Stimulated activated CD4-positive, alpha-beta T cell treated with anti-CD3 and anti-CD28 coated beads, Interleukin-15, amount 100 ng/mL, for 48 hours (primary cell): ENCODE data around the gene HMGN1.
"Not testable (repeated sequence)": the region's sequence is repeated elsewhere in the genome, so short reads cannot be mapped to it uniquely, and the experiment has no call there.

Source experiments
- DNase-seq, 2 donors: peaks; one replicate each; pipeline ENCODE4 v3.0.0-alpha.2; 2020; ENCODE audit warnings: low read depth in 2 of 2

Gene HMGN1, protein sequence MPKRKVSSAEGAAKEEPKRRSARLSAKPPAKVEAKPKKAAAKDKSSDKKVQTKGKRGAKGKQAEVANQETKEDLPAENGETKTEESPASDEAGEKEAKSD

DNA sequence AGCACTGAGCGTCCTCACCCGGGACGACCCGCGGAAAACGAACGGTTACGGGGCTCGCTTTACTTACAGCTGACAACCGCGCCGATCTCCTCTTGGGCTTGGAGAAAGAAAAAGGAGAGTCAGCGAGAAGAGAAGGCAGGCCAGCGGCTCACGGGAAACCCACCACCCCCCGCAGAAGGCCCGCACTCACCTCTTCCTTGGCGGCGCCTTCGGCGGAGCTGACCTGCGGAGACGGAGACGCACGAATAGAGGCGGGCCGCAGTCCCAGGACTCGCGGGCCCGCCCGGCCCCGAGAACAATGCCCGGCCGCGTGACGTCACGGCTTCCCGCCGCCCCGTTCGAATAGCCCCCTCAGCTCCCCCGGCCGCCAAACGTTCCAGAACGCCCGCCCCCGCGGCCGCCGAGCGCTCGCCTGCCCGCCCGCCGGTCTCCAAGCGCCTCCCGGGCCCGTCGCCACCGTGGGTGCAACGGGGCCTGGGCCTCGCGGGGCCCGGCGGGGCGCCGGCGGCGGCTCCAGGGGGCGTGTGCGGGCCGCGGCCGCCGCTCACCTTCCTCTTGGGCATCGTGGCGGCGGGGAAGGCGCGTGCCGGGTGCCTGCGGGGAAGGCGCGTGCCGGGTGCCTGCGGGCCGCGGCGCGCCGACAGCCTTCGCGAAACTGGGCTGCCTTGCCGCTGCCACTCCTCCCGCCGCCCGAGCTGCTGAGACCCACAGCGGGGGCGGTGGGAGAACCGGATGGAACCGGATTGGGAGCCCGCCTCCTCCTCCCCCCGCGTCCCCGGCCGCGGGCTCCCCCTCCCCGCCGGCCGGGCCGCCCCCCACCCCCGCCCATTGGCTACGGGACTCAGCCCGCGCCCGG lies at the start of gene HMGN1:
Gene HMGN1, minus strand, starts transcription at position 734 of the 856 bp plus-strand sequence. Its CDS starts 171 bp downstream, at position 563.
- DNase-seq, result peak; percentile 84 to 89

DNA sequence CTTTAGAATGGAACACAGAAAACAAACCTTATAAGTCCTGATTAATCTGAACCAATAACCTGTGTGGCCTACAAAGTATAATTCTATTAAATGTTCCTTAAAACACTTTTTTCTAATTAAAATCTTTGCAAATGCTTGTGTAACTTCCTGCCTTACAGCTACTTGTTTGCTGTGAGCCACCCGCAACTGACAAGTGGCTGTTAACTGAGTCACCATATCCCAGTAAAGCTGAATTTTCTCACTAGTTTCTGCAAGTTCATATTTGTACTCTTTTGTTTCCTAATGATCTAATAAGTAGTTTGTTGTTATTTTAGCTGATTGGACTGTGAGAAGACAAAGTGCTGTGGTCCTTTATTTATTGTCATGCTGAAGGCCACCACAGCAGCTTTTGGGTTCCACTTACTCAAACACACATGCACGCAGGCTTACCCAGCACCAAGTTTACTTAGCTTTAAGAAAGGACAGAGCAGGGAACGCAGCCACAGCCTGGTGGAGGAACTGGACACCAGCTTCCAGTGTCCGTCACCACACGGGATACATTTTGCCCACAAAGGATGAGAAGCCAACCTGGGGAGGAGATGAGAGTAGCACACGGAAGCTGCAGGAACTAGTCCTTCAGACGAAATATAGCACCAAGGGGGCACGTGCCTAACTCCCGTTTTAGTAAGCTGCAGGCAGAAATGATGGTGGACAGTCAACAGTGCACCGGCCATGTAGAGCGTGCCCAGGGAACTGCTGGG lies 48.9 kb upstream of the HMGN1 start:
- DNase-seq, result no peak

DNA sequence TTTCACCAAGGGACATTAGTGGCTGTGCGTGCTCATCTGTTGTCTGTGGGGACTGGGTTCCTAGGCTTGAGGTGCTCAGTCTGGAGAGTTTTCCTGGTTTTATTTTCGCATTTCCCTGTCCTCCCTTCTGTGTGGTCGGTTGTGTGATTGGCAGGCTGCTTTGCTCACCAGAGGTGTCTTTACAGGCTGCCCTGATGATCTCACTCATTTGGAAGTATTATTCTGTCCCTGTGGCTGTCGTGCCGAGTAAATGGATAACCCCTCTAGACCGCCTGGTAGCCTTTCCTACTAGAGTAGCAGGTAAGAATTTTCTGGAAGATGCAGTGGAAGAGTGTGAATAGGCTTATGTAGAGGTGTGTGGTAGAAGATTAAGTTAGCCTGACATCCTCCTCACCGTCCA lies 44.1 kb upstream of the HMGN1 start:
- no peak for DNase-seq

DNA sequence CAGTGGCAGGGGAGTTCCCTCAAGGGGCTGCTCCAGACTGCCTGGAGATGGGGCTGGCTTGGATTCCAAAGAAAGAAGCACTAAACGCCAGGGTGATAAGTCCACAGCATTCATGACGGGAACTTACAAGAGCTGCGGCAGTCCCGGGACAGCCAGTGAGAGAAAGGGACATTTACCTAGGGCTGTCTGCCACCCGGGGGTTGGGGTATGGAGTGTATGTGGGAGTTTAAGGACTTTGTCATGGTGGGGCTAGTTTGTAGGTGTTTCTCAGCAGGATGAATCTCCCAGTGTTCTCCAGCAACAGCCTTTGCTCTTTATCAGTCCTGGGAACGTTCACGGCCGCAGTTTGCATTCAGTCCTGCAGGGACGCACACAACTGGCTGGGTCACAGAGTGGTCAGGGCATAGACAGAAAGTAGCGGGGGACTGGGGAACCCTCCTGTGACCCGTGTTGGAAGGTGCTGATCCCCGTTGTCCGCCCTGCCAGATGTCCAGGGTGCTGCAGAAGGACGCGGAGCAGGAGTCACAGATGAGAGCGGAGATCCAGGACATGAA lies 41.4 kb upstream of the HMGN1 start:
- no peak for DNase-seq

DNA sequence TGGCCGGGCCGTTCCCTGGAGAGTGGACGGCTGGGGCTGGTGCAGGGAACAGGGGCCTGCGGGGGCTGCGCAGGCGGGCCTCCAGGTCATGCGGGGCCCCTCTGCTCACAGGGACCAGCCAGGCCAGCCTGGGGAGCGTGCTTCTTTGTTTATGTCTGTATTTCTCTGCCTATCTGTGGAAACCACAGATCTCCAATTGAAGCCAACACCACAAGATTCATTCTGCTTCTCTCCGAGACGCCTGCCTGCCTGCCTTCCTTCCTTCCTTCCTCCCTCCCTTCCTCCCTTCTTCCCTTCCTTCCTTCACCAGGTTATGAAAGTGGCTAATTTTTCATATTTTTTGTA lies 39.9 kb upstream of the HMGN1 start:
- no peak for DNase-seq

DNA sequence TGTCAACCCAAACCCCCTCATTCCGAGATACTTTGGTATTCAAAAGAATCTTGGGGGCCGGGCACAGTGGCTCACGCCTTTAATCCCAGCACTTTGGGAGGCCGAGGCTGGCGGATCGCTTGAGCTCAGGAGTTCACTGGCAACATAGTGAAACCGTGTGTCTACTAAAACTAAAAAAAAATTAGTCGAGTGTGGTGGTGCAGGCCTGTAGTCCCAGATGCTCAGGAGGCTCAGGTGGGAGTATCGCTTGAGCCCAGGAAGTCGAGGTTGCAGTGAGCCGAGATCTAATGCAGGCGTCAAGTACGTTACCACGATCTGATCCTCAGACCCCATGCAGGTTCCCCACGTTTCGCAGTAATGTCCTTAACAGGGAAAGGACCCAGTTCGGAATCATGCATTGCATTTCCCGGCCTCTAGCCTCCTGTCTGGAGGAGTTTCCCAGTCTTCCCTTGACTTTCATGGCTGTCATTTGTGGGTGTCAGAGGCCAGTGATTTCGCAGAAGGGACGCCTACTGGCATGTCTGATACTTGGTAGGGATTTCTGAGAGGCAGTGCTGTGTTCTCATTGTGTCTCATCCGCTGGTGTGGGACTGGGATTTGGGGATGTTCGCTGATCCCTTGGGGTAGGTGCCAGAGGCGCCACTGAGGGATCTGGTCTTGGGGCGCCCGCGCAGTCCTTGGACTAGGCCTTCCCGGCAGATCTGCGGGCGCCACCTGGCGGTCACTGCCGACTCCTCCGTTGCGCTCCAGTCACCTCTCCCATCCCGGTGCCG lies 39.3 kb upstream of the HMGN1 start:
- DNase-seq, result peak; percentile 81 to 88

DNA sequence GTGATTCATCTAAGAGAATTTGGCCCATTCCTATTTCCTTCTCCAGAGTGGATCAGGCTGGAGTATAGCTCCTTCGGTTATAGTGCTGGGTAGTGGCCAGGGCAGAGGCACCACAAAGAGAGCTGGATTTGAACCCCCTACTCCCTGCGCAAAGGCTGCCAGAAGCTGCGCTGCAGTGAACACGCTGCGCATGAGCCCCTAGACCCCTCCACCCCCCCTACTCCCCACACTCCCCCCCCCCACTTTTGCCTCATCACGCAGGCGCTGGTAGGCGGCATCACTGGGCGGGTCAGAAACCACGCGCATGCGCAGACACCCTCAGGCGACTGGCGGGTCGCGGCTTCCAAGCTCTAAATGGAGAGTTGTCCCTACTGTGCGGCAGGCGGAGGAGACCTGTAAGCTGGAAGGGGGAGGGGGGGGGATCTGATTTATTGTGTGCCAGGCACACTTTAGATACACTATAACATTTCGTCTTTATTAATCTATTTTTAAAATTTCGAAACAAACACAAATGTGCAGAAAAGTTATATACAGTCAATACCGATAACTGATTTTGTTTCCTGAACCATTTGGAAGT lies 38.7 kb upstream of the HMGN1 start:
- peak; percentile 88 to 91 for DNase-seq

DNA sequence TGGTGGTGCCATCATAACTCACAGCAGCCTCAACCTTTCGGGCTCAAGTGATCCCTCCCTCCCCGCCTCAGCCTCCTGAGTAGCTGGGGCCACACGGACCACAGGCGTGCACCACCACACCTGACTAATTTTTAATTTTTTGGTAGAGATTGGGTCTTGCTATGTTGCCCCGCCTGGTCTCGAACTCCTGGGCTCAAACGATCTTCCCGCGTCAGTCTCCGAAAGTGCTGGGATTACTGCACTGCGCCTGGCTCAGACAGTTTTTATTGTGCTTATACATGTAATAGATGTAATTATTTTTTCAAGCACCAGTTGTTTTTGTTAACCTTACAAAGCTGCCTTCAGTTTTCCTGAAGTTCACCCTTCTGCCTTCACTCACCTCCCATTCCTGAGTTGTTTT lies 38.0 kb upstream of the HMGN1 start:
- no peak for DNase-seq

DNA sequence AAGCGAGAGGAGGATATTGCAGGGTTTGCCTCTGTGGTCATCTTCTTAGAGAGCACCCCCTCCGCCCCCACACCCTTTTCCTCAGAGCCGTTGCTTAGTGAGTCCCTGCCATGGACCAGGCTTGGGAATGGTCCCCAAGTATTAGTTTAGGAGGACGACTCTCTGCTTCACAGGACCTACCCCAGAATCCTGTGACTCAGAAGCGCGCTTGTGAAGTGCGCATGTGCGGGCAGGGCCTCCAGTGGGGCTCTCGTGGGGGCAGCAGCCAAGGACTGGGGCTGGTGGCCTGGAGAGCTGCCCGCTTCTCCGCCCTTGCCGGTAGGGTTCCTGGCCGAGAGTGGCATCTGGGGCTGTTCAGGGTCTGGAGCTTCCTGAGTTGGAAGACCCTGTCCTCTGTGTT lies 37.3 kb upstream of the HMGN1 start:
- DNase-seq, result no peak

DNA sequence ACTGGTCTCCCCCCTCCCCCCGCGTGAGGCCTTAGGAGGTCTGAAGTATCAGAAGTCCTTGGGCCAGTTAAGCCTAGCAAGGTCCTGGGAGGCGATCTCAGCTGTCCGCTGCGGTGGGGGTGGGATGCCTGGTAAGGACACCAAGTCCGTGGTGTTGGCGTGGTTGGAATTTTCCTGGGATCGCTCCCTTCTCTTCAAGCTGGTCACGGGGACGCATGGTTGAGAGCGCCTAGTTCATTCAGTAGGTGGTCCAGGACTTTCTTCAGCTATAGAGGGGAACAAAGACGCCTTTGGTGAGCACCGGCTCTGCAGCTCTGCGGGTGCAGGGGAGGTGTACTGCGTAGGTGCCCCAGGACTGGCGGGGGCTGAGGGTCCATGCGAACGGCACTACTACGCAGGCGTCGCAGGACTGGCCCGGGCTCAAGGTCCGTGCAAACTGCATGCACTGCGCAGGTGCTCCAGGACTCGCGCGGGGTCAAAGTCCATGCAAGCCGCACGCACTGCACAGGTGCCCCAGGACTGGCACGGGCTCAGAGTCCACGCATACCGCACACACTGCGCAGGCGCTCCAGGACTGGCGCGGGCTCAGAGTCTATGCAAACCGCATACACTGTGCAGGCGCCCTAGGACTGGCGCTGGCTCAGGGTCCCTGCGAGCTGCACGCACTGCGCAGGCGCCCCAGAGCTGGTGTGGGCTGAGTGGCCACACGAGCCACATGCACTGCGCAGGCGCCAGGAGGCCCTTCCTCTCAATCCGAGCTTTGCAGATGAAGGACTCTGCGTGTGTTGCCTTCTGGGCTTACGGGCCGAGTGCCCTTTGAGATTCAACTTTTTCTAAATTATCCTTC lies 36.6 kb upstream of the HMGN1 start:
- peak; percentile 41 to 57 for DNase-seq

DNA sequence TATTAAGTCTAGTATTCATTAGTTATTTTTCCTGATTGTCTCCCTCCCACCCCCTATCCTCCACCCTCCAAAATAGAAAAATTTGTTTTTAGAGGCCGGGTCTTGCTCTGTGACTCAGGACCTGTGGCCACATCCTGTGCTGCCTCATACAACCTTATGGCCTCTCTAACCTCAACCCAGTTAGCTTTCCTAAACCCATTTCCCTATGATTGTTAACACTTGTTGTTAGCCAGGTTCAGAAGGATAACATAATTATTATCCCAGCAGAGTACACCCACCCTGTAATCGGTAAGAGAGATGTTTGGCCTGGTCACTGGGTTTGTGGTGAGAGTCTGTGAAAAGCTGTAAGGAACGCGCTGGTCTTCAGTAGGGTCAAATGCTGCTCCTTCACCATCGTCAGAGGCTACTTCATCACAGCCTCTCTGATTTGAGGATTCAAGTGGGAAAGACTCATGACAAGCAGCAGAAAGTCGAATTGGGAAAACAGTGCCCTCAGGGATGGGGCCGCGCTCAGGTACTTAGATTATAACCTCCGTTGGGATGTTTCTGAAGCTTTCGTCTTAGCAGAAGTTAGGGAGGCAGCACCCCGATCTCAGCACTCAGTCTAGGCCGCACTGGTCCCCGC lies 35.9 kb upstream of the HMGN1 start:
- no peak for DNase-seq

DNA sequence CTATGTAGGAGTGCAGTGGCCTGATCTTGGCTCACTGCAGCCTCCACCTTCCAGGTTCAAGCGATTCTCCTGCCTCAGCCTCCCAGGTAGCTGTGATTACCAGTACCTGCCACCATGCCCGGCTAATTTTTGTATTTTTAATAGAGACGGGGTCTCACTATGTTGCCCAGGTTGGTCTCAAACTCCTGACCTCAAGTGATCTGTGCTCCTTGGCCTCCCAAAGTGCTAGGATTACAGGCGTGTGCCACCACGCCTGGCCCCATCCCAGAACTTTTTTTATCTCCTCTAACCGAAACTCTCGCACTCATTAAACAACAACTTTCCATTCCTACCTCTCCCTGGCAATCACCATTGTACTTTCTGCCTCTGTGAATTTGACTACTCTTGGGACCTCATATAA lies 33.2 kb upstream of the HMGN1 start:
- not testable (repeated sequence) for DNase-seq

DNA sequence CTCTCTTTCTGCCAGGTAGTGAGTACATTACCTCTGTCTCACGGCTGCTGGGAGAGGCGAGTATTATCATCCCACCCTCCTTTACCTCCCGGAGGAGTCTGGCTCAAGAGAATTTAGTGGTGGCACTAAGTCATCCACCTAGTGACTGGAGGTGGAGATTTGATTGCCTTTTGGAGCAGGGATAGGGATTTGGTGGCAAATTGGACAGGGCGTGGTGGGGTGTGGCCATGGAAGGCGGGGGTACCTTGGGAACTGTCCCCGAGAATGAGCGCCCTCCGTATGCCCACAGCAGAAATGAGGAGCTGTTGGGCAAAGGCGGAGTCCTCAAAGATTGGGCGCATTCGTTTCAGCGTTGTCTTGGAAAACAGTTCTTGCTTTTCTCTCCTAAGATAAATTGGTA lies 32.1 kb upstream of the HMGN1 start:
- DNase-seq, result no peak

DNA sequence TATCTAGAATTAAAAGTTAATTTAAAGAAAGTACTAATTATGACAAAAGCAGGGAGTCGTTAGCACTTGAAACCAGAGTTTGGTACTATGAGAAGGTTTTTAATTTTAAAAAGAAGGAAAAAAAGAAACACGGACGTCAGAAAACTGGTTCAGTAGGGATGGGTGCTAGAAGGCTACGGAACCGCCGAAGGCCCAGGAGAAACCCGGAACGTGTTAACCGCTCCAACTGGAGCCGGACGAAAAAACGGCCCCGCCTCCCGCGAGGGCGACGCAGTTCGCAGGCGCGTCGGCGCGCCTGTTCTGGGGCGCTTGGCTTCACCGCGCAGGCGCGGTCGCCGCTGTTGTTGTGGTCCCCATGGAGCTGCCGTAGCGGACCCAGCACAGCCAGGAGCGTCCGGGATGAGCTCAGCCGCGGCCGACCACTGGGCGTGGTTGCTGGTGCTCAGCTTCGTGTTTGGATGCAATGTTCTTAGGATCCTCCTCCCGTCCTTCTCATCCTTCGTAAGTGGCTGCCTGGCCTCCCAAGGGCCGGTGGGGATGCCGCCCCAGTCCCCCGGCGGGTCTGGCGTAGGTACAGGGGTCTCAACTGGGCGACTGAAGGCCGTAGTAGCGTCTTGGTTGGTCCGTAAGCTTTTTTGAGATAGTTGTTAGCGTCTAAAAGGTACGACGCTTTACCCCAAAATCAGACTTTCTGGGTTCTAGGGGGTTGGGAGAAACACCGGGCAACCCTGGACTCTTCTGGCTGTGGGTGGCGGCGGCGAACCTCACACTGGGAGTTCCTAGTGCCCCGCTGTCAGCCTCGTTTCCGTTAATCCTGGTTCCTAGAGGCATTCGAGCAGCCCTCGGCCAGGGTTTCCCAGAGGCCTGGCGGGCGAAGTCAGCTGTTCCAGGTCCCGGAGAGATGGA lies 31.4 kb upstream of the HMGN1 start:
- peak; percentile 85 to 88 for DNase-seq

DNA sequence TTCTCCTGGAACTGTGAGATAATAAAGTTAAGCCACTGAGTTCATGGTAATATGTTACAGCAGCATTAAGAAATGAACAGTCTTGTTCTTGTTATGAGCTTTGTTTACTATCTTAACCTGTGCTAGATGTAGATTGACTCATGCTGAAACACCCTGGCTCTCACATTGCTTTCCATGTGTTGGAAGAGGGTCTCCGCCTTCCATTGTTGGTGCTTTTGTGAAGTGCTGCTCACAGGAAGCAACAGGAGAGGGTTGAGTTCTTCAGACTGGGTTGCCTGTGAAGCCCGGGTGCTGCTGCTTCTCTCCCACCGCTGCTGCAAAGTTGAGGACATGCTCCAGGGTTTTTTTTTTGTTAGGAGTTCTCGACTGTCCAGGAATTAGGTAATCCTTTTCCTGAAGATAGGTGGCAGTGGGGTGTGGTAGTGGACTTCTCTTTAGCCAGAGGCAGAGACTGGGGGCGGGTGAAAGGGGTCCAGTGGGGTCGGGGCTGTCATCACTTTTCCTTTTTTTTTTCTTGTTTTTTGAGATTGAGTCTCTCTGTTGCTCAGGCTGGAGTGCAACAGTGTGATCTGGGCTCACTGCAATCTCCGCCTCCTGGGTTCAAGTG lies 28.7 kb upstream of the HMGN1 start:
- DNase-seq, result no peak

DNA sequence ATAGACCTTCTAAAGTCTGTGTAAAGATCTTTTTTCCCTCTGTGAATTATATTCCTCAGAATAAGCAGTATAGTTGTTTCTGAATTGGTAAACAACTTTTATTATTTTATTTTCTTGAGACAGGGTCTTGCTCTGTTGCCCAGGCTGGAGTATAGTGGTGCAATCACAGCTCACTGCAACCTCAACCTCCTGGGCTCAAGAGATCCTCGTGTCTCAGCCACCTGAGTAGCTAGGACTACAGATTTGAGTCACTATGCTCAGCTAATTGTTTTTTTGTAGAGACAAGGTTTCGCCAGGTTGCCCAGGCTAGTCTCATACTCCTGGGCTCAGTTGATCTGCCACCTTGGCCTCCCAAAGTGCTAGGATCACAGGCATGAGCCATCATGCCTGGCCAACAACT lies 26.6 kb upstream of the HMGN1 start:
- no peak for DNase-seq

DNA sequence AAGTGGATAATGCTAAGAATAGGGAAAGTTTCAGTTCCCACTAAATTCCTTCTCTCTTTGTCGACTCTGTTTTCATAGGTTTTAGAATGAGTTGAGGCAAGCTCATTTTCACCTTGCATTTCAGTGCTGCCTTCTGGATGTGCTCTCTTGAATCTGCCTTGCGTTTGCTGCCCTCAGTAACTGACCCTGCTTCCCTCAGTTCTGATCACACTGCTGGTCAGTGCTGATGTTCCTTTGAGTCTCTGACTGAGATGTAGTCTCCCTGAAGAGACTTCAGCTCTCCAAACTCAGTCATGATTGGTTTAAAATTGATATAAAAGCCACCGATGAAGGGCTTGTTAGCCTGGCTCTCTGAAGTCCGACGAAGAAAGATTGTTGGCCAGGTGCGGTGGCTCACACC lies 25.2 kb upstream of the HMGN1 start:
- no peak for DNase-seq

DNA sequence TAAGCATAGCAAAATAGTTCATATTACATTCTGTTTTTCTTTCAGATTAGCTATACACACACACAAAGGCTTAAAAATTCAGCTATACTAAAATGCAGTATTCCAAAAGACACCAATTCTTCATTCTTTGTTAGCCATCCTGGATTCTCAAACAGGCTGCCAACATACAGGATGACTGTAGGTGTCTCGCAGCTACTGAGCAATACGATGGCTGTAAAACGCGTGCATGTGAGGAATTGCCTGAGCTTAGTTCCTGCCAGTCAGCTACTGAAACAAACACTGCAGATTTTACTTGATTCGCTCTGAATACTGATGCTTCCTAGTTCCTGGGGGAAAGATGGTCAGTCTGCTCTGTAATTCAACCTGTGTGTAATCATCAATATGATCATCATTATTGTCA lies 24.7 kb upstream of the HMGN1 start:
- no peak for DNase-seq

DNA sequence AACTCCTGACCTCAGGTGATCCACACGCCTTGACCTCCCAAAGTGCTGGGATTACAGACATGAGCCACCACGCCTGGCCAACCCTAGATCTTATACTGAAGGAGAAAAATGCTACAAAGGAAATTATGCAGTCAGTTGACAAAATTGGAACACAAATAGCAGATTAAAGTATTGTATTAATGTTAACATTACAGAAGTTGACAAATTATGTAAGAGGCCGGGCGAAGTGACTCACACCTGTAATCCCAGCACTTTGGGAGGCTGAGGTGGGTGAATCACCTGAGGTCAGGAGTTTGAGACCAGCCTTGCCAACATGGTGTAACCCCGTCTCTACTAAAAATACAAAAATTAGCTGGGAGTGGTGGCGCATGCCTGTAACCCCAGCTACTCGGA lies 21.0 kb upstream of the HMGN1 start:
- not testable (repeated sequence) for DNase-seq
